AG10803 (cell line): ENCODE results near the gene ATXN1L.
A peak's percentile ranks its signal among the peaks of the same experiment; 100 is the strongest.
"Not testable (repeated sequence)": the region's sequence is repeated elsewhere in the genome, so short reads cannot be mapped to it uniquely, and the experiment has no call there.

Source experiments
- DNase-seq: peaks from one replicate; pipeline ENCODE4 v3.0.0; 2010; ENCODE audit warnings: low read depth
- H3K4me3 ChIP-seq: 2 replicates; pipeline ENCODE4 v1.5.1; 2011; ENCODE audit warnings: mild to moderate bottlenecking, low read length, control low read depth
- TF ChIP-seq, protein P1 (sequence below): conservative IDR thresholded peaks from 2 replicates; pipeline ENCODE4 v1.5.1; 2011; ENCODE audit warnings: mild to moderate bottlenecking, low read length, control low read depth, inconsistent platforms

Gene ATXN1L

DNA sequence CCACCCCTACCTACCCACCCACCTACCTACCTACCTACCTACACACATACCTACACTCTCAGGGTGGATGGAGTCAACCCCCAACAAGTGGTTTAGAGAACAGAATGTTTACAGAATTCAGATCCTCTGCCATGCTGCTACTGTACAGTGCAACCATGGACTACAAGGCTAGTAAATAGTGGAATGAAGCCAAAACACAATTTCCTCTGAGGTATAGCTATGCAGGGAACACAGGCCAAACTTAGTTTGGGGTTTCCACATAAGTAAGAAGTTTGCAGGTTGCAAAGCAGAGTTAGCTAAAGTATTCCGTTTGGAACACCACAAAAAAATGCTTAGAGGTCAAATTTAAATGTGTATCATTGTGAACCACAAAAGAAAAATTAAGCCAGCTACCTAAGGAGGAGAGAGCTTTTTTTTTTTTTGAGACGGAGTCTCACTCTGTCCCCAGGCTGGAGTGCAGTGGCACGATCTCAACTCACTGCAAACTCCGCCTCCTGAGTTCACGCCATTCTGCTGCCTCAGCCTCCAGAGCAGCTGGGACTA is 34.4 kb upstream of the ATXN1L start:
- H3K4me3 ChIP-seq = no peak overlapping the region
- TF ChIP-seq, protein P1, sequence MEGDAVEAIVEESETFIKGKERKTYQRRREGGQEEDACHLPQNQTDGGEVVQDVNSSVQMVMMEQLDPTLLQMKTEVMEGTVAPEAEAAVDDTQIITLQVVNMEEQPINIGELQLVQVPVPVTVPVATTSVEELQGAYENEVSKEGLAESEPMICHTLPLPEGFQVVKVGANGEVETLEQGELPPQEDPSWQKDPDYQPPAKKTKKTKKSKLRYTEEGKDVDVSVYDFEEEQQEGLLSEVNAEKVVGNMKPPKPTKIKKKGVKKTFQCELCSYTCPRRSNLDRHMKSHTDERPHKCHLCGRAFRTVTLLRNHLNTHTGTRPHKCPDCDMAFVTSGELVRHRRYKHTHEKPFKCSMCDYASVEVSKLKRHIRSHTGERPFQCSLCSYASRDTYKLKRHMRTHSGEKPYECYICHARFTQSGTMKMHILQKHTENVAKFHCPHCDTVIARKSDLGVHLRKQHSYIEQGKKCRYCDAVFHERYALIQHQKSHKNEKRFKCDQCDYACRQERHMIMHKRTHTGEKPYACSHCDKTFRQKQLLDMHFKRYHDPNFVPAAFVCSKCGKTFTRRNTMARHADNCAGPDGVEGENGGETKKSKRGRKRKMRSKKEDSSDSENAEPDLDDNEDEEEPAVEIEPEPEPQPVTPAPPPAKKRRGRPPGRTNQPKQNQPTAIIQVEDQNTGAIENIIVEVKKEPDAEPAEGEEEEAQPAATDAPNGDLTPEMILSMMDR = no peak
- peak; percentile 12 for DNase-seq

DNA sequence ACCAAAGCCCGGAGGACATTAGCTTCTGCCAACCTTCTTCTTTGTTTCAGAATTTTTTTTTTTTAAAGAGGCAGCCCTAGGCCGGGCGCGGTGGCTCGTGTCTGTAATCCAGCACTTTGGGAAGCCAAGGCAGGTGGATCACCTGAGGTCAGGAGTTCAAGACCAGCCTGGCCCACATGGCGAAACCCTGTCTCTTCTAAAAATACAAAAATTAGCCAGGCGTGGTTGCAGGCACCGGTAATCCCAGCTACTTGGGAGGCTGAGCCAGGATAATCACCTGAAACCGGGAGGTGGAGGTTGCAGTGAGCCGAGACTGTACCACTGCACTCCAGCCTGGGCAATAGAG is 28.6 kb upstream of the ATXN1L start:
- DNase-seq, H3K4me3 ChIP-seq: not testable (repeated sequence)

DNA sequence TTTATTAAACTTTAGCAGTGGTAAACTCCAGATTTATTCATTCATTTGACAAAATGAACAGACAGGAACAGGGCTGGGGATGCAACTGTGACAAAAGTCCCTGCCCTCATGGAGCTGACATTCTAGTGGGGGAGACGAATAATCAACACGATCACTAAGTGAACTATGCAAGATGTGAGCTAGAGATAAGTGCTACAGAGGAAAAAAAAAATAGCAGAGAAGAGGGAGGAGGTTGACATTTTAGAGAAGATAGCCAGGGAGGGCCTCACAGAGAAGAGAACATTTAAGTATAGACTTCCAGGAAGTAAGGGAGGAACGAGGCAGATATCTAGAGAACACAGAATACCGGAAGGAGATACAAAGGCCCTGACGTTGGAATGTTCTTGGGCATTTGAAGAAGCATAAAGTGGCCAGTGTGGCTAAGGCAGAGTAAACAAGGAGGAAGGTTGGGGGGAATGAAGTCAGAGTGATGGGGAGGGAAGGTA is 19.2 kb upstream of the ATXN1L start:
- DNase-seq = no peak
- H3K4me3 ChIP-seq = no peak overlapping the region
- TF ChIP-seq, protein P1 = no peak

DNA sequence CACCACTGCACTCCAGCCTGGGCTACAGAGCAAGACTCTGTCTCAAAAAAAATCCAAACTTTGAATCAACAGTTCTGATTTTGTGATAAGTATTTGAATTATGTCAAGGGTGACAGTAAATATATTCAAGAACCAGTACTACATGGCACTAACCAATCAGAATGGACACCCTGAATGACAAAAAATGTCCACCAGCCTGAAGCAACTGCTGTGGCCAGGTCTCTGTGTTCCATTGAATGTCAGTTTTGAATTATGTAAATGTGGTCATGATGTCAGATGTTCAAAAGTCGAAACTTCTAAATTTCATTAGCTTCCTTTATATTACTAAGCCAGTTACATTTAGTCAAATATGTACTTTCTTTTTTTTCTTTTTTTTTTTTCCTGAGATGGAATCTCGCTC is 15.4 kb upstream of the ATXN1L start:
- TF ChIP-seq, protein P1 = no peak
- no peak for DNase-seq
- H3K4me3 ChIP-seq = no peak overlapping the region

DNA sequence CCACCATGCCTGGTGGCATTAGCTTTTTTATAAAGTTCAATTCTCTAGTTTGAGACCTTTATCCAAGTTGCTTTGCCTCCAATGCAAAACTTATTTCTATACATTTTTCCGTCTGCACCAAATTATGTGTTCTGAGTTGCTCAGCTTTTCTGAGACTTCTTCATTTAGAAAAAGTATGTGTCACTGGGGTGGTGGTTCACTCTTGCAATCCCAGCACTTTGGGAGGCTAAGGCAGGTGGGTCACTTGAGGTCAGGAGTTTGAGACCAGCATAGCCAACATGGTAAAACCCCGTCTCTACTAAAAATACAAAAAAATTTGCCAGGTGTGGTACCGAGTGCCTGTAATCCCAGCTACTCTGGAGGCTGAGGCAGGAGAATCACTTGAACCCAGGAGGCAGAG is 14.1 kb upstream of the ATXN1L start:
- not testable (repeated sequence) for H3K4me3 ChIP-seq, DNase-seq

DNA sequence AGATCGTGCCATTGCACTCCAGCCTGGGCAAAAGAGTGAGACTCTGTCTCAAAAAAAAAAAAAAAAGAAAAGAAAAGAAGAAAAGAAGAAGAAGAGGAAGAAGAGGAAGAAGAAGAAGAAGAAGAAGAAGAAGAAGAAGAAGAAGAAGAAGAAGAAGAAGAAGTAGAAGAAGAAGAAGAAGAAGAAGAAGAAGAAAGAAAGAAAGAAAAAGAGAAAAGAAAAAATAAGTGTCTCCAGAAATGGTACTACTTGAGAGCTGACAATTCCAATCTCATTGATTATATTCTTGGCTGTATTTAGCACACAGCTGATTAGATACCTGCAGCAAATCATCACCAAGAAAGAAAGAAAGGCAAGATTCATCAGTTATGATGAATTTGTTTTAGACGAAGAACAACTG is 13.7 kb upstream of the ATXN1L start:
- not testable (repeated sequence) for DNase-seq, H3K4me3 ChIP-seq

DNA sequence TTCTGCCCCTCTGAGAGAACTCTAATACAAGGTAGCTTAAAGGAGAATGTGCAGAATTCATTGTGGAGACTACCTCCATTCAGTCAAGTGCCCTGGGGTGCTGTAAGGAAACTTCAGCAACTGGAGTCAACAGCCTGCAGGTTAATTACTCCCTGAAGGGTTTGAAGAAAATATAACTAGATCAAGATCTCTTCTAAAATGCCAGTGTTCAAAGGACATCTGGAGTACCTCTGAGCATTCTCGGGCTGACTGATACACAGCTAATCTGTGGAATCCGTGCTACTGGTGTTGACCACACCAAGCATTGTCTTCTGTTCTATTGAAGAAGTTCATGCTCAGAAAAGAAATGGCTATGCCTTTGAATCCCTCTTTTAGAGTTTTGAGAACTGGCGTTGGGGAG is 11.5 kb upstream of the ATXN1L start:
- no peak for DNase-seq
- TF ChIP-seq, protein P1 = no peak
- H3K4me3 ChIP-seq = no peak overlapping the region

DNA sequence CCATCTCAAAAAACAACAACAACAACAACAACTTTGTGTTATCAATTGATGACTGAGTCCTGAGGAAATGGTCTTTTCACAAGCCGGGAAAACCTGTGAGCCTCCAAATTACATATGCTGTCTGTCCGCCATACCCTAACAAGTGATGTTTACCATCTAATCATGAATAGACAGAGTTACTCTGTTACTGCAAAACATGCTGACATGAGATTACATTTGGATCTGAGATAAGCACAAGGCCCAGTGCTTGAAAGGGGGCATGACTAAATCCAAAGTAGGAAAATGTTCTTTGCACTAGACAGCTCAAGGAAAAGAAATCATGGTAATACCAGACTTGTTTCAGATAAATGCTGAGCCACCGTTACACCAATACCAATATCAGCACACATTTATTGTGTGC is 8.6 kb upstream of the ATXN1L start:
- TF ChIP-seq, protein P1 = no peak
- no peak overlapping the region for H3K4me3 ChIP-seq
- no peak for DNase-seq

DNA sequence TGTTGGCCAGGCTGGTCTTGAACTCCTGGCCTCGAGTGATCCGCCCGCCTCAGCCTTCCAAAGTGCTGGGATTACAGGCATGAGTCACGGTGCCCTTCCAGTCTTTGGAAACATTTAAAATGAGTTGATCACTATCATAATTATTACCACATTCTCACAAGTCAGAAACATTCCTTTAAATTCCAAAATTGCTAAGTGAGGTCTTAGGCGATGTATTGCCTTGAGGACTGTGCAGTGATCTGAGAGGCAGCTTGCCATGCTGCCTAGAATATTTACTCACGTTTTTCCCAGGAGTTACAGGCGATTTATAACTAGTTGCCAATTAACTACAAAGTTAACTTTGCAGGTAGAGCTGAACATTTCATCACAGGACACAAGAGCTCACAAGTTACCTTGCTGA is 5.7 kb upstream of the ATXN1L start:
- peak; percentile 87 for DNase-seq
- H3K4me3 ChIP-seq = no peak overlapping the region
- TF ChIP-seq, protein P1 = no peak
